CD4-positive, alpha-beta T cell (primary cell): ENCODE data around the gene GRN. TPM values are rescaled to one million over a fixed set of nuclear protein-coding genes. Genes with fewer than 3 reads are reported as not detected.
"Not testable (repeated sequence)": the region's sequence is repeated elsewhere in the genome, so short reads cannot be mapped to it uniquely, and the experiment has no call there.

Experiments
- ATAC-seq: fragments of 200-7000 bp; cut with Tn5 transposase; one replicate; pipeline ENCODE4 v1.10.0; 2022; ENCODE audit warnings: mild to moderate bottlenecking; ENCODE audit not compliant: poor library complexity
- CTCF ChIA-PET: fragments of 350-600 bp; sonication (Branson Sonifier 250); formaldehyde crosslinking; loops from one replicate; lab custom pipeline; 2021; ENCODE audit warnings: antibody characterized with exemption, inconsistent platforms; lab: Charles Lee
- POLR2A ChIA-PET: fragments of 350-600 bp; sonication (Branson Sonifier 250); formaldehyde crosslinking; loops from one replicate; lab custom pipeline; 2021; ENCODE audit warnings: antibody characterized with exemption, inconsistent platforms; lab: Charles Lee
- DNase-seq, 14 experiments: peaks; one replicate each; pipeline ENCODE4 v3.0.0-alpha.2; 2013 to 2020; ENCODE audit warnings: mixed read lengths in 2 of 14
- H3K27ac ChIP-seq, 2 donors: one replicate each; pipeline versions ENCODE4 v1.5.1 to v1.7.0; 2013; ENCODE audit warnings: low read length in 2 of 2, low read depth in 1 of 2, mild to moderate bottlenecking in 1 of 2
- H3K27me3 ChIP-seq, 2 experiments: 1 replicate in 1 of 2; 2 replicates in 1 of 2; pipeline versions ENCODE4 v1.6.1 to v1.7.0; 2013; ENCODE audit warnings: low read length in 2 of 2, control low read depth in 1 of 2, mild to moderate bottlenecking in 1 of 2, moderate library complexity in 1 of 2; ENCODE audit not compliant: insufficient read depth in 2 of 2, control insufficient read depth in 1 of 2
- H3K36me3 ChIP-seq: one replicate; pipeline ENCODE4 v1.6.1; 2013; ENCODE audit warnings: low read length, control low read depth; ENCODE audit not compliant: insufficient read depth
- H3K4me1 ChIP-seq: one replicate; pipeline ENCODE4 v1.6.1; 2013; ENCODE audit warnings: low read length, control low read depth; ENCODE audit not compliant: insufficient read depth
- H3K4me3 ChIP-seq: one replicate; pipeline ENCODE4 v1.5.1; 2013; ENCODE audit warnings: mild to moderate bottlenecking, low read length, moderate library complexity
- H3K9me3 ChIP-seq, 2 experiments: 1 replicate in 1 of 2; 2 replicates in 1 of 2; pipeline versions ENCODE4 v1.6.1 to v1.7.0; 2013; ENCODE audit warnings: low read length in 2 of 2, mild to moderate bottlenecking in 2 of 2, control low read depth in 1 of 2, moderate library complexity in 1 of 2; ENCODE audit not compliant: control insufficient read depth in 1 of 2, insufficient read depth in 1 of 2
- H3K27ac Mint-ChIP-seq: one replicate; pipeline ENCODE4 v1.8.0; 2020; ENCODE audit warnings: mixed read lengths
- H3K27me3 Mint-ChIP-seq: one replicate; pipeline ENCODE4 v1.8.0; 2021; ENCODE audit warnings: mixed read lengths
- H3K36me3 Mint-ChIP-seq: one replicate; pipeline ENCODE4 v1.8.0; 2021; ENCODE audit warnings: low read depth, mixed read lengths
- H3K4me1 Mint-ChIP-seq: one replicate; pipeline ENCODE4 v1.8.0; 2021; ENCODE audit warnings: low read depth, mixed read lengths
- H3K4me3 Mint-ChIP-seq: one replicate; pipeline ENCODE4 v1.8.0; 2020; ENCODE audit warnings: mild to moderate bottlenecking, mixed read lengths
- H3K9me3 Mint-ChIP-seq: one replicate; pipeline ENCODE4 v1.8.0; 2020; ENCODE audit warnings: mixed read lengths
- intact Hi-C, 2 experiments: fragments of 100-400 bp; cut with DNase I in 1 of 2; cut with micrococcal nuclease in 1 of 2; formaldehyde crosslinking; loops; one replicate each; pipeline versions ENCODE4 v1.15.1 to v1.9.0; 2023 to 2025; cut with DNase I, micrococcal nuclease
- total RNA-seq, 174 experiments: library from RNA in 2 of 174; stranded (reverse) in 2 of 174; gene quantifications; one replicate each; pipeline ENCODE4 v1.2.3 and lab custom pipeline; 2021 to 2026
- TF ChIP-seq, protein P1 (sequence below): fragments of 200-600 bp; IDR thresholded peaks from one replicate; pipeline ENCODE4 v1.8.0; 2022; ENCODE audit warnings: antibody characterized with exemption, mild to moderate bottlenecking

Gene GRN
- total RNA-seq, 2 experiments from 2014 or later = 15.3 to 16.1 TPM

DNA sequence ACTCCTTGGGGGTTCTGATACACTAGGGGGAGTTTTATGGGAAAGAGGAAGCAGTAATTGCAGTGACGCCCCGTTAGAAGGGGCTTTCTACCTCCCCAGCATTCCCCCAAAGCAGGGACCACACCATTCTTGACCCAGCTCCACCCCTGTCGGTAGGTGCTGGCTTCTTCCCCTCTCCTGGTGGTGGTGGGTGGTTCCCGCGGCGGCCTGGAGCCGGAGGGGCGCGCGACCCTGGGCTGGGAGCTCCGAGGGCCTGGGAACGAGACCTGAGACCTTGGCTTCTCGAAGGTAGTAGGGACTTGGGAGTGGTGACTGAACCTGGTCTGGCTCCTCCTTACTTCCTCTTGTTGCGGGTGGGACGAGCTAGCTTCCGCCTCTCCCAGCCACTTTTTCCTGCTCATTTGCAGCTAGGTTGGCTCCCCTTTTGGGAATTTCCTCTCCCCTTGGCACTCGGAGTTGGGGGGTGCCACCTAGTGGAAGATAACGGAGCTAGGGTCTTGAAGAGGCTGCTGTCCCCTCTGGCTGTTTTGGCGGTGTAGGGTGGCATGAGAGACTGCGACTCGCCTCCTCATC is 438 bp downstream of the GRN start:
- Histone ChIP-seq H3K9me3 (no peaks in the 10 kb centered on the region), H3K4me3 (peak overlapping the region; percentile 88), H3K27ac (peak overlapping the region in 1 of 2 donors; percentile 57), H3K27me3 (no peaks in the 10 kb centered on the region), H3K36me3 (no peaks in the 10 kb centered on the region), H3K4me1 (peaks cover 31% of the 10 kb centered on the region)
- intact Hi-C loops = loop anchor here (1.0 to 5.0 kb wide), 5 partner anchors 19 to 403 kb away; partner anchors contain the start of genes HROB (in 1 of the 2), LSM12 (in 1 of the 2) and PPY (in 1 of the 2)
- H3K27me3 Mint-ChIP-seq = peaks cover 2% of the 10 kb centered on the region
- H3K36me3 Mint-ChIP-seq = peaks cover 4% of the 10 kb centered on the region
- no peaks in the 10 kb centered on the region for H3K9me3 Mint-ChIP-seq
- POLR2A ChIA-PET = interaction anchor here (0.7 to 2.6 kb wide), 15 partner anchors 8 to 567 kb away, joined by 3 to 16 read pairs (median 7); partner anchors contain the start of genes DUSP3, FAM171A2, HDAC5 and SLC25A39
- H3K4me1 Mint-ChIP-seq = peaks cover 19% of the 10 kb centered on the region
- peak; percentile 24 for ATAC-seq
- H3K4me3 Mint-ChIP-seq = peak overlapping the region; percentile 95
- CTCF ChIA-PET = interaction anchor here (0.7 to 2.2 kb wide), 17 partner anchors 9 to 276 kb away, joined by 3 to 18 read pairs (median 5); partner anchors contain the start of genes FAM171A2, G6PC3, HDAC5 and TMUB2
- TF ChIP-seq, protein P1, sequence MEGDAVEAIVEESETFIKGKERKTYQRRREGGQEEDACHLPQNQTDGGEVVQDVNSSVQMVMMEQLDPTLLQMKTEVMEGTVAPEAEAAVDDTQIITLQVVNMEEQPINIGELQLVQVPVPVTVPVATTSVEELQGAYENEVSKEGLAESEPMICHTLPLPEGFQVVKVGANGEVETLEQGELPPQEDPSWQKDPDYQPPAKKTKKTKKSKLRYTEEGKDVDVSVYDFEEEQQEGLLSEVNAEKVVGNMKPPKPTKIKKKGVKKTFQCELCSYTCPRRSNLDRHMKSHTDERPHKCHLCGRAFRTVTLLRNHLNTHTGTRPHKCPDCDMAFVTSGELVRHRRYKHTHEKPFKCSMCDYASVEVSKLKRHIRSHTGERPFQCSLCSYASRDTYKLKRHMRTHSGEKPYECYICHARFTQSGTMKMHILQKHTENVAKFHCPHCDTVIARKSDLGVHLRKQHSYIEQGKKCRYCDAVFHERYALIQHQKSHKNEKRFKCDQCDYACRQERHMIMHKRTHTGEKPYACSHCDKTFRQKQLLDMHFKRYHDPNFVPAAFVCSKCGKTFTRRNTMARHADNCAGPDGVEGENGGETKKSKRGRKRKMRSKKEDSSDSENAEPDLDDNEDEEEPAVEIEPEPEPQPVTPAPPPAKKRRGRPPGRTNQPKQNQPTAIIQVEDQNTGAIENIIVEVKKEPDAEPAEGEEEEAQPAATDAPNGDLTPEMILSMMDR = peak; percentile 61
- peak in 8 of 14 experiments; percentile 20 to 77 (median 47) for DNase-seq
- peak overlapping the region; percentile 69 for H3K27ac Mint-ChIP-seq

GRCh38 chr17:44346064-44346844 is 1.2 kb downstream of the GRN start:
- Mint-ChIP-seq H3K27ac (peak overlapping the region; percentile 69), H3K9me3 (no peaks in the 10 kb centered on the region), H3K36me3 (peaks cover 4% of the 10 kb centered on the region), H3K4me3 (peak overlapping the region; percentile 95), H3K4me1 (peaks cover 24% of the 10 kb centered on the region), H3K27me3 (no peaks in the 10 kb centered on the region)
- no peaks in the 10 kb centered on the region for H3K9me3 ChIP-seq
- intact Hi-C loops = loop anchor here in 1 of 2 experiments (5.0 kb wide), 3 partner anchors 204 to 404 kb away; partner anchors contain the start of genes HROB, LSM12 and PPY
- TF ChIP-seq, protein P1 = no peak
- peaks cover 37% of the 10 kb centered on the region for H3K4me1 ChIP-seq
- H3K27me3 ChIP-seq = no peaks in the 10 kb centered on the region
- CTCF ChIA-PET = interaction anchor here (0.8 to 2.2 kb wide), 16 partner anchors 9 to 276 kb away, joined by 3 to 18 read pairs (median 5); partner anchors contain the start of genes FAM171A2, G6PC3, HDAC5 and TMUB2
- H3K36me3 ChIP-seq = peaks cover under 1% of the 10 kb centered on the region
- H3K4me3 ChIP-seq = peak overlapping the region; percentile 88
- POLR2A ChIA-PET = interaction anchor here (0.9 to 2.6 kb wide), 14 partner anchors 8 to 224 kb away, joined by 3 to 16 read pairs (median 7); partner anchors contain the start of genes FAM171A2, HDAC5, SLC25A39 and TMUB2
- H3K27ac ChIP-seq = peak overlapping the region in 1 of 2 donors; percentile 13
- ATAC-seq (no peak), DNase-seq (peak in 1 of 14 experiments; percentile 37)

GRCh38 chr17:44347206-44348055 is 2.3 kb downstream of the GRN start:
- not testable (repeated sequence) for H3K9me3 Mint-ChIP-seq, H3K36me3 ChIP-seq, H3K27me3 ChIP-seq, ATAC-seq, H3K36me3 Mint-ChIP-seq, DNase-seq, H3K27me3 Mint-ChIP-seq, H3K27ac ChIP-seq, H3K27ac Mint-ChIP-seq, H3K4me3 ChIP-seq, H3K9me3 ChIP-seq
- intact Hi-C loops = loop anchor here in 1 of 2 experiments (5.0 kb wide), 3 partner anchors 205 to 405 kb away; partner anchors contain the start of genes HROB, LSM12 and PPY
- Mint-ChIP-seq H3K4me3 (peak overlapping the region; percentile 20), H3K4me1 (peaks cover 24% of the 10 kb centered on the region)
- ChIA-PET POLR2A (interaction anchor here (1.1 kb wide), 1 partner anchor 126 kb away, joined by 5 read pairs; no protein-coding TSS in a partner anchor), CTCF (interaction anchor here (1.2 kb wide), 1 partner anchor 137 kb away, joined by 5 read pairs; no protein-coding TSS in a partner anchor)
- H3K4me1 ChIP-seq = peaks cover 37% of the 10 kb centered on the region
